ENCODE measurements around the gene LRRC37A3.

DNA sequence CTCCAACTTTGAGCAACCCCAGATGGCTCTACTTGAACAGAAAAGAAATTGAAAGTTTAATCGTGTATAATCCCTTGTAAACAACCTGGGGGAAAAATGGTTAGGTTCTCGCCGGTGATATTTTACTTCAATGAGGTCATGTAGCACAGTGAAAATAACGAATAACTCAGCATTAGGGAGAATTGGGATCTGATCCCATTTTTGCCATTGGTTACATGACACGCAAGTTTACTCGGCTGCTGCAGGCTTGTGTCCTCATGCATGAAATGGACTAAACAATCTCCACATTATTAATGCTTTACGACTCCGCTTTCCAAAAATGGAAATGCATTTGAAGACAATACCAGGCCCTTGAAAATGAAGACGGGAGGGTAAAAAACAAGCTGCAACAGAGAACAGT, 45.5 kb upstream of the LRRC37A3 start:
- TF ChIP-seq YY1 (IDR thresholded peaks at IDR 0.05; ENCODE audit: insufficient read depth, insufficient read length) (no peak), ZNF274 (IDR thresholded peaks at IDR 0.05; ENCODE audit: low read depth, low read length) (no peak), SUZ12 (IDR thresholded peaks at IDR 0.05; ENCODE audit: extremely low read depth, insufficient read depth, insufficient read length) (no peak)
